Right lobe of liver (tissue), 4 donors: ENCODE results near the gene CTTNBP2.

Source experiments
- CTCF ChIP-seq, 4 donors: fragments of 200-600 bp in 3 of 4; fragments of 450-650 bp in 1 of 4; IDR thresholded peaks; one replicate each; pipeline versions ENCODE4 v1.5.1 to v1.8.0; 2016 to 2022; ENCODE audit warnings: antibody characterized with exemption in 4 of 4, mild to moderate bottlenecking in 2 of 4
- POLR2A ChIP-seq: fragments of 450-650 bp; IDR thresholded peaks from one replicate; pipeline ENCODE4 v1.6.1; 2017; ENCODE audit warnings: antibody characterized with exemption, mild to moderate bottlenecking
- donor health status: DM: no; HTN: no; CAD: no.
- donor health status: DM: no; HTN: no; CAD: no.
- donor health status: DM: no; HTN: yes; CAD: no.

GRCh38 chr7:117790731-117791130, 82.5 kb downstream of the CTTNBP2 start:
- no peak for TF ChIP-seq CTCF (IDR thresholded peaks at IDR 0.05)
- TF ChIP-seq POLR2A, result no peak
